Activated CD8-positive, alpha-beta memory T cell treated with anti-CD3 and anti-CD28 coated beads, Interleukin-2, amount 50 U/mL, for 24 hours (primary cell): ENCODE results near the gene CCDC179.

Experiments
- DNase-seq: peaks from one replicate; pipeline ENCODE4 v3.0.0-alpha.2; 2020; ENCODE audit errors: extremely low read depth

CCDC179 gene

DNA sequence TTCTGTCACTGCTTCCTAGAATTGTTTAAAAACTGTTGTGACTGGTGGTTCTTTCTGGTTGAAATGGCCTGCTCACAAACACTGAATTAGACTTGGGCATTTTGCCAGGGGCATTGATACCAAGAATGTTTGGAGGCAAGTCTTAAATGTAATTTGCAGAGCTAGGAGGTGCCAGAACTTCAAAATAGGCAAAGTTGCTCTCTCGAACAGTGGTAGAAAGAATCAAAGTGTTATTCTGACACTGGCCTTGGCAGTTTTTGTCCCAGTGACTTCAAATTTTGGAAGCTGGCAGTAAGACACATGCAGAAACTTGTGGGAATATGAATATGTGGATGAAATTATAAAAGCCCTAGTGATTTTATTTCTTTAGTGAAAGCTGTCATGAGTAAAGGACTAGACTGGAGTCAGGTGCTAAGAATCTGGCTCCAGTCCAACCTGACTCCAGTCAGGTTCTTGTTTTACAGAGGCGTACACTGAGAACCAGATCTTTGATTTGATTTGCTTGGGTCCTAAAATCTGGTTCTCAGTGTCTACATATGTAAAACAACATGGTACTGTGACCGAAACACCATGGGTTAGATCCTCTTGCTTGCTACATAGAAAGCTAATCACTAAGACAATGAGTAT is 51.6 kb downstream of the CCDC179 start:
- DNase-seq = no peak

DNA sequence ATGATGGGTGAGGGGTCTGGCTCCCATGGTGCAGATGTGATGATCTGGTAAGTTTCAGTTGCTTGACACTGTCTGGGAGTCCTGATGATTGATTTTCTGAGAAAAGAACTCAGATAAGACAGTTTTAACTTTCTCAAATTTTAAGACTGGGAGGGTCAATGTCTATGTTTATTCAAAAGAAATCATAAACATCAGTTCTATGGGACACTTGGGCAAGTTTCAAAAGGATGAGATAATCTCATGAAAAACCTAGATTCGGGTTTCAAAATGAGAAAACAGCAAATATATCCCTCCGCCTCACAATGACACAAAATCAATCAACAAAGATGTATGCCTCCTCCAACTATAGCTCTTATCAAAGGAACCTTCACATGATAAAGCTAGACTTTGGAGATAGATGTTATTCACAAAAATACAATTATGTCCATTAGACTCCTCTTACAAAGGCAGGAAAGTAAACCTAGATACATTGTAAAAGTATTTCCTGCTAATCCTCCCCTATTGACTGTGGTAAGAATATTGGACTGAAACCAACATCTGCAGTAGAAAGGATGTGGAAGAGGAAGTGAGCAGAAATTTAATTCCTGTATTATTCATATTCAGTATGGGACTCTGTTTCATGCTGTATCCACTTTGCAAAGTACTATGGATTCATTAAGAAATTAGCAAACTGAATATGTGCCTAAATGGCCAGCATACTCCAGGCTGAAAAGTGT is 52.3 kb downstream of the CCDC179 start:
- DNase-seq = no peak

DNA sequence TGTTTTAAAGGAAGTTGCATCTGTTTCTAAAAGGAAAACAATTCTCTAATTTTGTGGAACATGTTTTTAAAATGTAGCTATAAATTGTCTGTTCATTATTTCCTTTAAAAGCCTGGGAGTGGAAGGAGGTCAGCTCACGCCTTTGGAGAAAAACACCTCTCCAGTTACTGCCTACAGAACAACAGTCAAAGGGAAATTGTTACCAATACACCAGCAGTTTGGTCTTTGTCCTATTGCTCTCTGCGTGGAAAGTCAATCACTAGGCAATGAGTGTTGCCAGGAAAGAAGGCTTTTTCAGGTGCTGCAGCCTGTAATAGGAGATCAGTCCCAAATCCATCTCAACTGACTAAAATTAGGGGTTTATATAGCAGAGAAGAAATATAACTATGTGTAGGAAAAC is 52.9 kb downstream of the CCDC179 start:
- no peak for DNase-seq

DNA sequence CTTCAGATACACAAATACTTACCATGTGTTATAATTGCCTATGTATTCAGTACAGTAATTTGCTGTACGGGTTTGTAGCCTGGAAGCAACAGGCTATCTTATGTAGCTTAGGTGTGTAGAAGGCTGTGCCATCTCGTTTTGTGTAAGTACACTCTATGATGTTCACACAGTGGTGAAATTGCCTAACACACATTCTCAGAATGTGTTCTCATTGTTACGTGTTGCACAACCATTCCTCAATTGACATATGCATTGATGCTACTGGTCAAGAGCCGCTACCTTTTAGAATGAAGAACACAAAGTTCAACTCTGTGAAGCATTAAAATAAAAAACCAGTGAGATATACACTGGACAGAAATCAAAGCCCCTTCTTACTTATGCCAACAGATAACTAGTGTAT is 57.4 kb downstream of the CCDC179 start:
- no peak for DNase-seq

DNA sequence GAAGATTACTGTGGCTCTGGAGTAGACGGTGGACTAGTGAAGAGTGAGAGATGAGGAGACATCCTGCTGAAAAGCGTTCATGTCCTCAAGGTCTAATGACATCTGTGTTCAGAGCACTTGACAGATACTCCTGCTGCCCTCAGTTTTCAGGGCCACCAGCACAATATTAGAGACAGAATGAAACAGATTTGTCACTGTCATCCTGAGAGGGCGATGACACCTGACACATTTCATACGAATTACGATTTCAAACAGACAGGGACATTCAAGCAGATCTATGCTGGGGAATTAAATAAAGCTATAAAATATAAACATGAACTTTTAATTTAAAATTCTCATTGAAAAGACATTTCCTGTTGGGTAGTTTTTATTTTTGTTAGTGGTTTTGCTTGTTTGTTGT is 59.8 kb downstream of the CCDC179 start:
- DNase-seq = no peak

DNA sequence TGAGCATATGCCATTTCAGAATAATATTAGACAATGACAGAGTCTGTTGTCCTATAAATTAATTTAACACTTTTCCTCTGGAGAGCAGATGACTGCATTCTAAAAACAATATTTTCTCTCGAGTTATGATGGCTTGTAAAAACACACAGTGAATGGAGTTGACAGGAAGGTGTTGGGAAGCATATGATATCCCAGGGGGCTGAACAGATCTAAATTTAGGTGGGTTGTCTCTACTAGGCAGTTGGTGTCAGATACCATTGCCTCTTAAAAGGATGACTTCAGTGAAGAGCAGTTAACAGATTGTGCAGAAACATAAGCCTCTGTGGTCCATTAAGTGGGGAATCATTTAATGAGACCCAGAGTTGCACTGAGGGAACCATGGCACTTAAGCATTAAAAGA is 61.4 kb downstream of the CCDC179 start:
- no peak for DNase-seq

DNA sequence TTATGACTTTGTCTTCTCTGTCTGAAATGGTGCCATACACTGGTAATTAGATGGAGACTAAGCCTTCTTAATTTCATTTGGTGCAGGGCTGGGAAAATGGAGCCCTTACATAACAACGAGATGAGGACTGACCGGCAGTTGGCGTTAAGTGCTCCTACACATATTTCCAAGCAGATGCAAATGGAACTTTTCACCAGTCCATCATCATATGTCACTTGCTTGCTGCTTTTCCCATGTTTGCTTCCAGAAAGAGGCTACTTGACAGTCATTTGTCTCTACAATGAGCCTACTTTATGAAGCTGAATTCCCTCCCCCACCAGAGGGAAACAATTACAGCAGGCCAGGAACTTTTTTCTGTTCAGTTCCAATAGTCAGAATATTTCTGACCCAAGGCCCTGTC is 63.2 kb downstream of the CCDC179 start:
- no peak for DNase-seq
